ENCODE data around the gene GABPB2. TPM values are rescaled to one million over a fixed set of nuclear protein-coding genes. Genes with fewer than 3 reads are reported as not detected.

Gene GABPB2
- total RNA-seq, 1 donor: 16.3 TPM

- Histone ChIP-seq H4K20me1 (ENCODE audit: insufficient read depth, low read length) (no peaks in the 10 kb centered on the region), H3K4me2 (ENCODE audit: insufficient read depth, low read length) (peak overlapping the region; percentile 91), H2AFZ (ENCODE audit: low read length) (peak overlapping the region; percentile 83), H3K27me3 (ENCODE audit: insufficient read depth, low read length) (no peaks in the 10 kb centered on the region), H3K9me3 (ENCODE audit: low read depth, low read length) (no peaks in the 10 kb centered on the region), H3K79me2 (ENCODE audit: insufficient read depth, low read length) (no peaks in the 10 kb centered on the region), H3K27ac (ENCODE audit: low read depth, low read length) (no peak overlapping the region), H3K4me3 (ENCODE audit: insufficient read depth, low read length) (no peak overlapping the region), H3K4me1 (ENCODE audit: insufficient read depth, low read length) (peaks cover 10% of the 10 kb centered on the region), H3K36me3 (ENCODE audit: insufficient read depth, low read length) (no peaks in the 10 kb centered on the region)
- no peak for TF ChIP-seq CTCF (IDR thresholded peaks at IDR 0.05; ENCODE audit: extremely low read depth, low read depth, low read length)
- DNase-seq (ENCODE audit: insufficient read length, low spot score, missing footprints): peak; percentile 71
Observed at GRCh38 chr1:151132335-151133017, 61.9 kb downstream of the GABPB2 start.

DNA sequence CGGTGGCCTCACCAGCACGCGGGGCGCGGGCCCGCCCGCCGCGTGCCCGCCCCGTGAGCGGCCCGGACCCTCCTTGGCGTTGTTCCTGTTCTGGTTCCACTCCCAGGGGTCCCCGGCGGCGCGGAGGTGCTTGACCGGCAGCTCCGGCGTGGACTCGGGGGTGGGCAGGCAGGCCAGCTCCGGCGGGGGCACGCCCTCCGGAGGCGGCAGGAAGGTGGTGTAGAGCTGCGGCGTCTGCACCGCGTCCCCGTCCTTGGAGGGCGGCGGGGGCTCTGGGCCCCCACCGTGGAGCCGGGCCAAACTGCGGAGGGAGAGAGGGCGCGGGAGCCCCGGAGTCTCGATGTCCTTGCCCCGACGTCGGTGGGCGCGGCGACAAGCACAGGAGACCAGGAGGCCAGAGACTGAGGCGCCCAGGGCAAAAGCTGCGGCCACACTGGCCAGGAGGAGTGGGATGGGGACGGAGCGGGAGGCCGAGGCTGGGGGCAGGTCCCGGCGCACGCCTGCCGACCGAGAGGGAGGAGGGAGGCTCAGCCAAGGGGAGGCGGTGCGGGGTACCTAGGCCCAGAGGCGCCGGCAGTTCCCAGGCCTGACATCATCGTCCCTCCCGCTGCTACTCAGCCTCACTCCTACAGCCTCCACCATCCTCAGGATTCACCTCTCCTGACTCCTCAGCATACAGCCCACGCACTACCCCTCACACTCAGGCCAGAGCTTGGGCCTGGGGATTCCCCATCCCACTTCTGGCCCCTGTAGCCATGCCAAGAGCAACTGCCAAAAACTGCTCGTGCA lies 62.7 kb downstream of the GABPB2 start:
- H3K36me3 ChIP-seq (ENCODE audit: insufficient read depth, low read length): no peaks in the 10 kb centered on the region
- H3K79me2 ChIP-seq (ENCODE audit: insufficient read depth, low read length): no peaks in the 10 kb centered on the region
- no peak overlapping the region for H3K27ac ChIP-seq (ENCODE audit: low read depth, low read length)
- peak; percentile 80 for DNase-seq (ENCODE audit: insufficient read length, low spot score, missing footprints)
- H3K27me3 ChIP-seq (ENCODE audit: insufficient read depth, low read length): no peaks in the 10 kb centered on the region
- no peak overlapping the region for H3K4me2 ChIP-seq (ENCODE audit: insufficient read depth, low read length)
- no peak overlapping the region for H2AFZ ChIP-seq (ENCODE audit: low read length)
- H4K20me1 ChIP-seq (ENCODE audit: insufficient read depth, low read length): no peaks in the 10 kb centered on the region
- H3K4me1 ChIP-seq (ENCODE audit: insufficient read depth, low read length): peaks cover 10% of the 10 kb centered on the region
- no peak for TF ChIP-seq CTCF (IDR thresholded peaks at IDR 0.05; ENCODE audit: extremely low read depth, low read depth, low read length)
- H3K4me3 ChIP-seq (ENCODE audit: insufficient read depth, low read length): no peak overlapping the region
- no peaks in the 10 kb centered on the region for H3K9me3 ChIP-seq (ENCODE audit: low read depth, low read length)

GRCh38 chr1:151134396-151134795 lies 63.8 kb downstream of the GABPB2 start:
- Histone ChIP-seq H3K79me2 (ENCODE audit: insufficient read depth, low read length) (no peaks in the 10 kb centered on the region), H3K4me1 (ENCODE audit: insufficient read depth, low read length) (peaks cover 8% of the 10 kb centered on the region), H3K27ac (ENCODE audit: low read depth, low read length) (no peak overlapping the region), H3K36me3 (ENCODE audit: insufficient read depth, low read length) (no peaks in the 10 kb centered on the region), H2AFZ (ENCODE audit: low read length) (no peak overlapping the region), H4K20me1 (ENCODE audit: insufficient read depth, low read length) (no peaks in the 10 kb centered on the region), H3K4me2 (ENCODE audit: insufficient read depth, low read length) (no peak overlapping the region), H3K4me3 (ENCODE audit: insufficient read depth, low read length) (no peak overlapping the region), H3K9me3 (ENCODE audit: low read depth, low read length) (no peaks in the 10 kb centered on the region), H3K27me3 (ENCODE audit: insufficient read depth, low read length) (no peaks in the 10 kb centered on the region)
- peak; percentile 51 for DNase-seq (ENCODE audit: insufficient read length, low spot score, missing footprints)
- no peak for TF ChIP-seq CTCF (IDR thresholded peaks at IDR 0.05; ENCODE audit: extremely low read depth, low read depth, low read length)

- Histone ChIP-seq H3K9me3 (ENCODE audit: low read depth, low read length) (no peaks in the 10 kb centered on the region), H4K20me1 (ENCODE audit: insufficient read depth, low read length) (no peaks in the 10 kb centered on the region), H3K4me1 (ENCODE audit: insufficient read depth, low read length) (peaks cover 4% of the 10 kb centered on the region), H3K27me3 (ENCODE audit: insufficient read depth, low read length) (no peaks in the 10 kb centered on the region), H3K4me3 (ENCODE audit: insufficient read depth, low read length) (no peak overlapping the region), H3K4me2 (ENCODE audit: insufficient read depth, low read length) (no peak overlapping the region), H3K27ac (ENCODE audit: low read depth, low read length) (no peak overlapping the region), H3K36me3 (ENCODE audit: insufficient read depth, low read length) (no peaks in the 10 kb centered on the region), H2AFZ (ENCODE audit: low read length) (no peak overlapping the region), H3K79me2 (ENCODE audit: insufficient read depth, low read length) (no peaks in the 10 kb centered on the region)
- no peak for TF ChIP-seq CTCF (IDR thresholded peaks at IDR 0.05; ENCODE audit: extremely low read depth, low read depth, low read length)
- peak; percentile 86 for DNase-seq (ENCODE audit: insufficient read length, low spot score, missing footprints)
Observed at GRCh38 chr1:151134991-151135390, 64.4 kb downstream of the GABPB2 start.

Measured in osteoblast (primary cell).